Activated CD8-positive, alpha-beta T cell treated with anti-CD3 and anti-CD28 coated beads, Interleukin-2, amount 10 ng/mL, durations not matched to agents 7 days and 5 days (primary cell): ENCODE data around the gene CHST7. TPM values are rescaled to one million over a fixed set of nuclear protein-coding genes. Genes with fewer than 3 reads are reported as not detected.

Source experiments
- ATAC-seq: fragments of 150-1000 bp; cut with Tn5 transposase; one replicate; pipeline ENCODE4 v1.10.0; 2021; ENCODE audit warnings: moderate library complexity
- CTCF ChIA-PET: fragments of 350-600 bp; sonication (Branson Sonifier 250); formaldehyde crosslinking; loops from one replicate; lab custom pipeline; 2021; ENCODE audit warnings: antibody characterized with exemption; lab: Charles Lee
- POLR2A ChIA-PET: fragments of 350-600 bp; sonication (Branson Sonifier 250); formaldehyde crosslinking; loops from one replicate; lab custom pipeline; 2021; ENCODE audit warnings: antibody characterized with exemption; lab: Charles Lee
- DNase-seq: peaks from one replicate; pipeline ENCODE4 v3.0.0-alpha.2; 2020
- H3K27ac Mint-ChIP-seq: one replicate; pipeline ENCODE4 v1.8.0; 2021; ENCODE audit warnings: mild to moderate bottlenecking, mixed read lengths
- H3K27me3 Mint-ChIP-seq: one replicate; pipeline ENCODE4 v1.8.0; 2021; ENCODE audit warnings: low read depth, mixed read lengths
- H3K36me3 Mint-ChIP-seq: one replicate; pipeline ENCODE4 v1.8.0; 2021; ENCODE audit warnings: low read depth, mixed read lengths
- H3K4me1 Mint-ChIP-seq: one replicate; pipeline ENCODE4 v1.8.0; 2021; ENCODE audit warnings: low read depth, mixed read lengths
- H3K4me3 Mint-ChIP-seq: one replicate; pipeline ENCODE4 v1.8.0; 2021; ENCODE audit warnings: mild to moderate bottlenecking, mixed read lengths
- H3K9me3 Mint-ChIP-seq: one replicate; pipeline ENCODE4 v1.8.0; 2022; ENCODE audit warnings: mixed read lengths; ENCODE audit not compliant: insufficient read depth
- total RNA-seq, 2 experiments: library from RNA; stranded (reverse); gene quantifications; one replicate each; pipeline ENCODE4 v1.2.3, GENCODE V29; 2021

CHST7 gene
- total RNA-seq, 2 experiments from 2014 or later = 5.4 to 6.5 TPM

DNA sequence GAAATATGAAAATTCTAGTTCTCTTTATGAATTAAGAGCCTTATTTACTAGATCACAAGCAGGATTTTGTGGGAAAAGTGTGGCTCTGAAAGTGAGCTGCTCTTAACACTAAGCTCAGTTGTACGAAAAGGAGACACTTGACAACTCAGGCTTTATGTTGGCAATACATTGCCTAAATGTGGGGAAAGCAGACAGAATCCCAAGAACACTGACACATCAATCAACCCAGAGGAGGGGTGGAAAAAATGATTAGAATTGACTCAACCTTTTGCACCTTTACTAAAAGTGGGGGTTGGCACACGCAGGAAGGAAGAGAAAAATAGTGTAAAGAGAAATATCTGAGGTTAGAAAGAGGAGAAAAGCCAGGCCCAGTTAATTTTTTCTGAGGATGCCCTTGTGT lies 61.6 kb downstream of the CHST7 start:
- Mint-ChIP-seq H3K4me3 (no peak overlapping the region), H3K4me1 (peaks cover 27% of the 10 kb centered on the region), H3K36me3 (peaks cover 6% of the 10 kb centered on the region), H3K27ac (peak overlapping the region; percentile 9), H3K27me3 (no peaks in the 10 kb centered on the region), H3K9me3 (no peaks in the 10 kb centered on the region)
- DNase-seq (no peak), ATAC-seq (no peak)
- ChIA-PET CTCF (interaction anchor here (0.6 to 2.1 kb wide), 2 partner anchors 45 to 59 kb away, joined by 3 to 5 read pairs; no protein-coding TSS in a partner anchor), POLR2A (no interaction called here)

- Mint-ChIP-seq H3K27ac (no peak overlapping the region), H3K36me3 (peaks cover 3% of the 10 kb centered on the region), H3K4me3 (no peak overlapping the region), H3K27me3 (no peaks in the 10 kb centered on the region), H3K4me1 (peaks cover 27% of the 10 kb centered on the region), H3K9me3 (no peaks in the 10 kb centered on the region)
- CTCF ChIA-PET = interaction anchor here (2.1 kb wide), 1 partner anchor 60 kb away, joined by 5 read pairs; no protein-coding TSS in a partner anchor
- POLR2A ChIA-PET = no interaction called here
- no peak for ATAC-seq
- peak; percentile 33 for DNase-seq
These were observed 62.7 kb downstream of the CHST7 start for GRCh38 chrX:46636223-46636622.

DNA sequence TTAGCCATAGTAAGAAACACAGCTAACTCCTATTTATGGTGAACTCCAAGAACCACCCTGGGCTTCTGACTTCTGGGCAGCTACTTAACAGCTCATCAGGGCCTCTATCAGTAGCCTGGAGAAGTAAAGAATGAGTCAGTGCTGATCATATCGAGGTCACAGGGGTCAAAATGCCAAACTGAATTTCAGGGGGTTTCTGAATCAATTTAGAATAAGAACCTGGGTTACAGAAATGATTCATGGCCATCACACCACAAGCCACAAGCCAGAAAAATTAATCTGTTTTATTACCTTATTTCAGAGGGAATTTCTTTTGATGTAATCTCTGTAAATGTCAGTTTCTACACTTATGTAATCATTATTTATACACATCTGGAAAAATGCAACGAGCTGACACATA lies 64.4 kb downstream of the CHST7 start:
- no peak for ATAC-seq
- Mint-ChIP-seq H3K36me3 (peaks cover under 1% of the 10 kb centered on the region), H3K4me3 (no peak overlapping the region), H3K9me3 (no peaks in the 10 kb centered on the region), H3K27ac (no peak overlapping the region), H3K4me1 (peaks cover 34% of the 10 kb centered on the region), H3K27me3 (no peaks in the 10 kb centered on the region)
- ChIA-PET CTCF (interaction anchor here (1.6 kb wide), 1 partner anchor 158 kb away, joined by 7 read pairs; no protein-coding TSS in a partner anchor), POLR2A (no interaction called here)
- no peak for DNase-seq

GRCh38 chrX:46642145-46642544 lies 68.6 kb downstream of the CHST7 start:
- no peak overlapping the region for H3K4me3 Mint-ChIP-seq
- H3K27me3 Mint-ChIP-seq = no peaks in the 10 kb centered on the region
- DNase-seq (peak; percentile 23), ATAC-seq (peak; percentile 75)
- ChIA-PET POLR2A (no interaction called here), CTCF (interaction anchor here (1.0 to 1.8 kb wide), 14 partner anchors 25 to 233 kb away, joined by 3 to 9 read pairs (median 4); no protein-coding TSS in a partner anchor)
- H3K9me3 Mint-ChIP-seq = no peaks in the 10 kb centered on the region
- peaks cover 16% of the 10 kb centered on the region for H3K4me1 Mint-ChIP-seq
- H3K36me3 Mint-ChIP-seq = peaks cover 3% of the 10 kb centered on the region
- no peak overlapping the region for H3K27ac Mint-ChIP-seq

DNA sequence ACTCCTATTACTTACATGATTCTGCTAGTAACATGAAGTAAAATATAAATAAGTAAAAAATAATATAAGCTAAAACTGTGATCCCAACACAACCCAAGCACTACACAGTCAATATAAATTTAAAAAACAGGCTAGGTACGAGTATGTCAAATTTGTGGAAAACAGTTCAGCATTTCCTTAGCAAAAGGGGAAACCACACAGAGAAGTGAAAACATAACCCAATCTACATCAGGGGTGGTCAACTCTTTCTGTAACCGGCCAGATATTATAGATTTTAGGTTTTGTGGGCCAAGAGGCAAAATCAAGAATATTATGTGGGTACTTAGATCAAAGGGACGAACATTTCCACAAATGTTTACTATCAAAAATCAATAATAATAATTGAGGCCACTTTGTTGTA lies 70.1 kb downstream of the CHST7 start:
- DNase-seq (no peak), ATAC-seq (no peak)
- no peak overlapping the region for H3K4me3 Mint-ChIP-seq
- no peak overlapping the region for H3K27ac Mint-ChIP-seq
- H3K9me3 Mint-ChIP-seq = no peaks in the 10 kb centered on the region
- H3K4me1 Mint-ChIP-seq = peaks cover 14% of the 10 kb centered on the region
- H3K27me3 Mint-ChIP-seq = no peaks in the 10 kb centered on the region
- POLR2A ChIA-PET = no interaction called here
- H3K36me3 Mint-ChIP-seq = peaks cover 3% of the 10 kb centered on the region
- CTCF ChIA-PET = no interaction called here

DNA sequence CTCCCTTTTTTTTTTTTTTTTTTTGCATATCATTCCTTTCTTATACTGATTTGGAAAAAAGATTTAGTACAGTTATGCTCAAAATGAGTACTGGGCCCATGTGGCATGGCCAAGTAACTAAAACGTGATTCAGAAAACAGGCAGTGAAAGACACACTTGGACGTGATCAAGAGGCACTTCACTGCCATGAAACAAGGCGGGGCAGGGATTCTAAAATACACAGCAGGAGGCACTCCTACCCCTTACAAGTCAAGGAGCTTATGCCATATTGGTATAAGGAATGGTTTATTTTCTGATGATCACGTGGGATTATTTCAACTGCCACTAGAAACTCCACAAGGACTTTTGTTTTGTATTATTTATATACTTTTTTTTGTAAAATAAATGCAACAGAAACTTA lies 72.0 kb downstream of the CHST7 start:
- DNase-seq (no peak), ATAC-seq (no peak)
- Mint-ChIP-seq H3K27me3 (no peaks in the 10 kb centered on the region), H3K9me3 (no peaks in the 10 kb centered on the region), H3K4me3 (no peak overlapping the region), H3K4me1 (peaks cover 18% of the 10 kb centered on the region), H3K36me3 (peaks cover 3% of the 10 kb centered on the region), H3K27ac (no peak overlapping the region)
- ChIA-PET CTCF (interaction anchor here (0.7 to 1.0 kb wide), 3 partner anchors 29 to 151 kb away, joined by 3 read pairs; no protein-coding TSS in a partner anchor), POLR2A (no interaction called here)

DNA sequence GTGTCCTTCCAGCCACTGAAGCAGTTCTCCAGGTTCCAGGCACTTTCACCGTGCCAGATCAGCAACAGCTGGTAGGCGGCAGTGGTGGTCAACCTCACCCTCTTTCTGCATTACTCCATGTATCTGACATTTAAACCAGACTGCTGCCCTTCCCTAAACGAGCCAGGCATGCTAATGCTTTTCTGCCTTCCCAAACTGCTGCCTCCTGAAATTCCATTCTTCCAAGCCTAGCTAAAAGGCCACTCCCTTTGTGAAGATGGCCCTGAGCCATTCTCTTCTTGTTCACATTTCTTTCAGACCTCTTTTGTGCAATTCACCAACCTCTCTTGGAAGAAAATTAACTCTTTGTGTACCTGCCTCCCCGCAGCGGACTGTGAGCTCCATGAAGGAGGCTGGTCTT lies 73.7 kb downstream of the CHST7 start:
- Mint-ChIP-seq H3K4me1 (peaks cover 17% of the 10 kb centered on the region), H3K27me3 (no peaks in the 10 kb centered on the region), H3K27ac (no peak overlapping the region), H3K36me3 (peaks cover 3% of the 10 kb centered on the region), H3K4me3 (no peak overlapping the region), H3K9me3 (no peaks in the 10 kb centered on the region)
- ChIA-PET POLR2A (no interaction called here), CTCF (interaction anchor here (0.9 kb wide), 1 partner anchor 150 kb away, joined by 6 read pairs; no protein-coding TSS in a partner anchor)
- ATAC-seq (no peak), DNase-seq (no peak)

Other genes with a start within 250 kb of the CHST7 start
- 1 to 10 TPM; 3.2 to 4.1 TPM for gene ZNF674, start 28.3 kb upstream of the CHST7 start, total RNA-seq
- 1 to 10 TPM; 3.3 to 3.8 TPM for gene SLC9A7, start 185.4 kb downstream of the CHST7 start, total RNA-seq